Keratinocyte (primary cell): ENCODE results near the gene GPR183. TPM values are rescaled to one million over a fixed set of nuclear protein-coding genes. Genes with fewer than 3 reads are reported as not detected.

Experiments
- DNase-seq: peaks from one replicate; pipeline ENCODE4 v3.0.0-alpha.2; 2011; ENCODE audit warnings: low read depth, missing footprints, low spot score
- FAIRE-seq: peaks from 2 replicates; lab custom pipeline; 2011; peaks lifted over from hg19 to GRCh38; lab: Jason Lieb, UNC
- H2AFZ ChIP-seq: 2 replicates; pipeline ENCODE4 v1.6.0; 2012; ENCODE audit warnings: low read length, control low read depth, inconsistent platforms; ENCODE audit not compliant: control insufficient read depth
- H3K27ac ChIP-seq: 2 replicates; pipeline ENCODE4 v1.5.1; 2011; ENCODE audit warnings: low read length; ENCODE audit not compliant: control insufficient read depth, insufficient read depth
- H3K27me3 ChIP-seq: 3 replicates; pipeline ENCODE4 v1.6.0; 2011; ENCODE audit warnings: low read length; ENCODE audit not compliant: control insufficient read depth, insufficient read depth; ENCODE audit errors: extremely low read depth
- H3K36me3 ChIP-seq, 2 experiments: 2 replicates in 1 of 2; 3 replicates in 1 of 2; pipeline ENCODE4 v1.5.1; 2011; ENCODE audit warnings: low read length in 2 of 2, mild to moderate bottlenecking in 1 of 2; ENCODE audit not compliant: control insufficient read depth in 2 of 2, insufficient read depth in 2 of 2; ENCODE audit errors: extremely low read depth in 1 of 2
- H3K4me1 ChIP-seq: 3 replicates; pipeline ENCODE4 v1.5.1; 2011; ENCODE audit warnings: low read length; ENCODE audit not compliant: control insufficient read depth, insufficient read depth; ENCODE audit errors: extremely low read depth
- H3K4me2 ChIP-seq: 3 replicates; pipeline ENCODE4 v1.6.0; 2011; ENCODE audit warnings: low read depth, low read length; ENCODE audit not compliant: control insufficient read depth, insufficient read depth; ENCODE audit errors: extremely low read depth
- H3K4me3 ChIP-seq, 3 experiments: fragments of 200-600 bp in 1 of 3; sonication (generic) in 1 of 3; 2 replicates in 2 of 3; 3 replicates in 1 of 3; pipeline ENCODE4 v1.5.1; 2011 to 2016; ENCODE audit warnings: low read length in 3 of 3, mild to moderate bottlenecking in 3 of 3, control low read depth in 2 of 3, inconsistent platforms in 1 of 3, low read depth in 1 of 3, mixed read lengths in 1 of 3, mixed run types in 1 of 3, moderate library complexity in 1 of 3; ENCODE audit not compliant: control insufficient read depth in 2 of 3, insufficient read depth in 2 of 3; ENCODE audit errors: extremely low read depth in 1 of 3
- H3K79me2 ChIP-seq: 2 replicates; pipeline ENCODE4 v1.6.0; 2012; ENCODE audit warnings: low read length; ENCODE audit not compliant: control insufficient read depth, insufficient read depth
- H3K9ac ChIP-seq: 3 replicates; pipeline ENCODE4 v1.6.0; 2011; ENCODE audit warnings: low read length; ENCODE audit not compliant: control insufficient read depth, insufficient read depth; ENCODE audit errors: extremely low read depth
- H3K9me1 ChIP-seq: 3 replicates; pipeline ENCODE4 v1.6.0; 2011; ENCODE audit warnings: low read length; ENCODE audit not compliant: control insufficient read depth, insufficient read depth; ENCODE audit errors: extremely low read depth
- H3K9me3 ChIP-seq: 2 replicates; pipeline ENCODE4 v1.5.1; 2012; ENCODE audit warnings: low read depth, low read length; ENCODE audit not compliant: control insufficient read depth
- H4K20me1 ChIP-seq: 3 replicates; pipeline ENCODE4 v1.6.0; 2011; ENCODE audit warnings: low read length; ENCODE audit not compliant: control insufficient read depth, insufficient read depth; ENCODE audit errors: extremely low read depth
- CTCF ChIP-seq, 3 experiments: IDR thresholded peaks in 1 of 3; conservative IDR thresholded peaks in 1 of 3; optimal IDR thresholded peaks in 1 of 3; 2 replicates in 2 of 3; 3 replicates in 1 of 3; pipeline versions ENCODE3 to v1.5.1; 2011; ENCODE audit warnings: low read length in 3 of 3, mild to moderate bottlenecking in 3 of 3, moderate library complexity in 2 of 3, control low read depth in 1 of 3, inconsistent platforms in 1 of 3; ENCODE audit not compliant: insufficient read depth in 2 of 3; ENCODE audit errors: extremely low read depth in 1 of 3
- EZH2 ChIP-seq: IDR thresholded peaks from one replicate; pipeline ENCODE4 v1.6.1; 2012; ENCODE audit warnings: inconsistent platforms, mild to moderate bottlenecking, low read length, moderate library complexity
- dilution Hi-C: fragments of 300-500 bp; cut with MboI; formaldehyde crosslinking; loops from one replicate; pipeline ENCODE4 v1.7.0; 2020; ENCODE audit warnings: low sequenced_read_pairs; ENCODE audit not compliant: extremely low pct_ligation_motif_present
- polyA plus RNA-seq, 5 experiments: library from polyadenylated mRNA; depleted of rRNA in 3 of 5; stranded (reverse) in 3 of 5; stranded (forward) in 1 of 5; unstranded in 1 of 5; fragments of >200 nt; gene quantifications; 1 replicate in 1 of 5; 2 replicates in 3 of 5; 3 replicates in 1 of 5; pipeline versions ENCODE4 v1.2.1 to v1.2.3, GENCODE V29; 2011 to 2012; ENCODE audit warnings: missing spikeins in 2 of 5, low read depth in 1 of 5, low replicate concordance in 1 of 5

The GPR183 gene
- polyA plus RNA-seq, 1 donor (not counting 4 experiments of a cell fraction or from before 2014, with no cell fraction given): not detected

- no peak overlapping the region for H3K9ac ChIP-seq
- TF ChIP-seq EZH2 (no peak), CTCF (optimal IDR thresholded peaks at IDR 0.05 in 1 of 3, IDR thresholded peaks at IDR 0.05 in 1 of 3, conservative IDR thresholded peaks at IDR 0.05 in 1 of 3; ENCODE audit: extremely low read depth in 1 of 3, insufficient read depth in 2 of 3, low read length in 3 of 3) (no peak)
- no peak overlapping the region for H3K4me2 ChIP-seq
- DNase-seq (no peak), FAIRE-seq (no peak)
- dilution Hi-C loops: loop anchor here (10.0 kb wide), 1 partner anchor 90 kb away; no protein-coding TSS in a partner anchor
- H3K4me3 ChIP-seq: no peak overlapping the region
- H3K9me1 ChIP-seq: no peaks in the 10 kb centered on the region
- peaks cover 3 to 5% of the 10 kb centered on the region in 2 experiments for H3K36me3 ChIP-seq
- H3K9me3 ChIP-seq: no peaks in the 10 kb centered on the region
- no peak overlapping the region for H3K27ac ChIP-seq
- no peaks in the 10 kb centered on the region for H3K27me3 ChIP-seq
- no peaks in the 10 kb centered on the region for H3K4me1 ChIP-seq
- H3K79me2 ChIP-seq: peaks cover 5% of the 10 kb centered on the region
- no peaks in the 10 kb centered on the region for H4K20me1 ChIP-seq
- no peak overlapping the region for H2AFZ ChIP-seq
These were observed 41.9 kb downstream of the GPR183 start for GRCh38 chr13:99265162-99265800.

- H3K4me2 ChIP-seq: no peak overlapping the region
- dilution Hi-C loops: loop anchor here (10.0 kb wide), 1 partner anchor 89 kb away; no protein-coding TSS in a partner anchor
- no peaks in the 10 kb centered on the region for H3K27me3 ChIP-seq
- no peaks in the 10 kb centered on the region for H3K4me1 ChIP-seq
- no peak overlapping the region for H3K27ac ChIP-seq
- H3K9me1 ChIP-seq: no peaks in the 10 kb centered on the region
- no peak overlapping the region for H3K9ac ChIP-seq
- peaks cover 3 to 5% of the 10 kb centered on the region in 2 experiments for H3K36me3 ChIP-seq
- no peaks in the 10 kb centered on the region for H4K20me1 ChIP-seq
- no peak for FAIRE-seq
- no peak overlapping the region for H2AFZ ChIP-seq
- TF ChIP-seq CTCF (optimal IDR thresholded peaks at IDR 0.05 in 1 of 3, IDR thresholded peaks at IDR 0.05 in 1 of 3, conservative IDR thresholded peaks at IDR 0.05 in 1 of 3; ENCODE audit: extremely low read depth in 1 of 3, insufficient read depth in 2 of 3, low read length in 3 of 3) (no peak), EZH2 (no peak)
- DNase-seq: no peak
- H3K79me2 ChIP-seq: peaks cover 5% of the 10 kb centered on the region
- H3K9me3 ChIP-seq: no peaks in the 10 kb centered on the region
- H3K4me3 ChIP-seq: no peak overlapping the region
These were observed 43.1 kb downstream of the GPR183 start for GRCh38 chr13:99264051-99264450.
